Colonic mucosa (tissue), 4 donors: ENCODE data around the gene STK32B. TPM values are rescaled to one million over a fixed set of nuclear protein-coding genes. Genes with fewer than 3 reads are reported as not detected.
"Not testable (repeated sequence)": the region's sequence is repeated elsewhere in the genome, so short reads cannot be mapped to it uniquely, and the experiment has no call there.

Experiments used
- DNase-seq: peaks from one replicate; pipeline ENCODE4 v3.0.0-alpha.2; 2020
- H3K27ac ChIP-seq: fragments of 200-600 bp; one replicate; pipeline ENCODE4 v1.8.0; 2021
- H3K27me3 ChIP-seq: fragments of 200-600 bp; one replicate; pipeline ENCODE4 v1.8.0; 2021
- H3K36me3 ChIP-seq: fragments of 200-600 bp; one replicate; pipeline ENCODE4 v1.8.0; 2021
- H3K4me1 ChIP-seq: fragments of 200-600 bp; one replicate; pipeline ENCODE4 v1.8.0; 2021; ENCODE audit warnings: mild to moderate bottlenecking
- H3K4me3 ChIP-seq: fragments of 200-600 bp; one replicate; pipeline ENCODE4 v1.8.0; 2021
- H3K9ac ChIP-seq, 2 donors: one replicate each; pipeline ENCODE4 v1.7.0; 2013; ENCODE audit warnings: control low read depth in 2 of 2, low read depth in 2 of 2, low read length in 2 of 2
- H3K9me3 ChIP-seq: fragments of 200-600 bp; one replicate; pipeline ENCODE4 v1.8.0; 2021
- intact Hi-C: fragments of 100-400 bp; cut with DNase I; formaldehyde crosslinking; loops from one replicate; pipeline ENCODE4 v1.14.1; 2022
- total RNA-seq, 2 donors: library from RNA; stranded (reverse); fragmentation: NEBNext Ultra II Directional in 1 of 2; extraction: Animal tissue kit (Norgen Biotek cat#: 25700) in 1 of 2; gene quantifications; one replicate each; pipeline ENCODE4 v1.2.1, GENCODE V29; 2021
- TF ChIP-seq, protein P1 (sequence below): fragments of 200-600 bp; IDR thresholded peaks from one replicate; pipeline ENCODE4 v1.8.0; 2022; ENCODE audit warnings: antibody characterized with exemption, mild to moderate bottlenecking
- donor health status: healthy.
- donor health status: DM: no; HTN: no; CAD: no.
- donor health status: DM: no; HTN: no; CAD: no.

STK32B gene
- under 1 TPM; 0.64 to 0.82 TPM for total RNA-seq

DNA sequence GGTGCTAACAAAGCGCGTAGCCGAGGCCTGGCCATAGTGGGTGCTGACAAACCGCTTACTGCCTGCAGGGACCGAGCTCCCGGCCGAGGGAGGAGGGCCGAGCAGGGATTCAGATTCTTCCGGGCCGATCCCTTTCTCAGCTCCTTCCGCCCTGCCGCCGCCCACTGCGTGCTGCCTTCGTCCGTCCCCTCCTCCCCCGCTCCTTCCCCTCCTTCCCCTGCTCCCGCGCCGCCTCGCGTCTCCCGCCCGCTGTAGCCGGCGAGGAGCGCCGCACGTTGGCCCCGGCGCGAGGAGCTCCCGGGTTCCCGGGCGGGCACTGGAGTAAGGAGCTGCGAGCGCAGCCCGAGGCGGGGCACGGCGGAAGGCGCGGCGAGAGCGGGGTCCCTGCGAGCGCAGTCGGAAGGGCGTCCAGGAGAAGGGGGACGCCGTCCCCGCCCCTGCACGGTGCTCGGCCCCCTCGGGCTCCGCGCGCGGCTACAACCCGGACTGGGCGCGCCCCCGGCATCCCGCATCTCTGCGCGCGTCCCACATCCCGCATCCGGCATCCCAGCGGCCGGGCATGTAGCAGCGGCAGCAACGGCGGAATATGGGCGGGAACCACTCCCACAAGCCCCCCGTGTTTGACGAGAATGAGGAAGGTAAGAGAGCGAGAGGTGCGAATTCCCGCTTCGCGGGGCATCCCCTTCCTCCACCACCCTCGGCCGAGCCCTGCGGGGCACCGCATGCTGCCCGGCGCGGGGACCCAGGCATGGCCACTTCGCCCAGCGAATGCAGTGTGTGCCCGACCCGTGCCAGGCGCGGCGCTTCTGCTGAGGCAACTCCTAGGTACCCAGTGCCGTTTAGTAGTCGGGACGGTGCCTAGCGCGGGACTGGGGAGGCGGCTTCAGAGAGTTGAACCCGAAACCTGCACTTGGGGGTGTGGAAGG is at the start of gene STK32B:
Gene STK32B, plus strand, starts transcription at position 203 of the 926 bp plus-strand sequence.
- Histone ChIP-seq H3K9ac (peak within 1 kb of the TSS; percentile 19 to 56), H3K4me1 (no peaks in the 10 kb centered on the region), H3K9me3 (no peaks in the 10 kb centered on the region), H3K27me3 (peaks cover 22% of the 10 kb centered on the region), H3K27ac (no peak within 1 kb of the TSS), H3K36me3 (no peaks in the 10 kb centered on the region), H3K4me3 (peak within 1 kb of the TSS; percentile 31)
- TF ChIP-seq, protein P1, sequence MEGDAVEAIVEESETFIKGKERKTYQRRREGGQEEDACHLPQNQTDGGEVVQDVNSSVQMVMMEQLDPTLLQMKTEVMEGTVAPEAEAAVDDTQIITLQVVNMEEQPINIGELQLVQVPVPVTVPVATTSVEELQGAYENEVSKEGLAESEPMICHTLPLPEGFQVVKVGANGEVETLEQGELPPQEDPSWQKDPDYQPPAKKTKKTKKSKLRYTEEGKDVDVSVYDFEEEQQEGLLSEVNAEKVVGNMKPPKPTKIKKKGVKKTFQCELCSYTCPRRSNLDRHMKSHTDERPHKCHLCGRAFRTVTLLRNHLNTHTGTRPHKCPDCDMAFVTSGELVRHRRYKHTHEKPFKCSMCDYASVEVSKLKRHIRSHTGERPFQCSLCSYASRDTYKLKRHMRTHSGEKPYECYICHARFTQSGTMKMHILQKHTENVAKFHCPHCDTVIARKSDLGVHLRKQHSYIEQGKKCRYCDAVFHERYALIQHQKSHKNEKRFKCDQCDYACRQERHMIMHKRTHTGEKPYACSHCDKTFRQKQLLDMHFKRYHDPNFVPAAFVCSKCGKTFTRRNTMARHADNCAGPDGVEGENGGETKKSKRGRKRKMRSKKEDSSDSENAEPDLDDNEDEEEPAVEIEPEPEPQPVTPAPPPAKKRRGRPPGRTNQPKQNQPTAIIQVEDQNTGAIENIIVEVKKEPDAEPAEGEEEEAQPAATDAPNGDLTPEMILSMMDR = no peak
- intact Hi-C loops = loop anchor here (5.0 to 10.0 kb wide), 2 partner anchors 93 to 761 kb away; no protein-coding TSS in a partner anchor
- peak; percentile 43 for DNase-seq

DNA sequence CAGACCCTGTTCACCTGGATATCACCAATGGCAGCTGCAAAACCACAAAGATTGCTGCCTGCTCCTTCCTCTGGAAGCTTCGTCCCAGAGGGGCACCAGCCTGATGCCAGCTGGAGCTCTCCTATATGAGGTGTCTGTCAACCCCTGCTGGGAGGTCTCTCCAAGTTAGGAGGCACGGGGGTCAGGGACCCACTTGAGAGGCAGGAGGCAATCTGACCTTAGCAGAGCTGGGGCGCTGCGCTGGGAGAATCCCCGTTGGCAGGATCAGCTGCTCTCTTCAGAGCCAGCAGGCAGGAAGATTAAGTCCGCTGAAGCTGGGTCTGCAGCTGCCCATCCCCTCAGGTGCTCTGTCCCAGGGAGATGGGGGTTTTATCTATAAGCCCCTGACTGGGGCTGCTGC is 49.6 kb upstream of the STK32B start:
- H3K4me1 ChIP-seq, H3K27ac ChIP-seq, DNase-seq, intact Hi-C loops, H3K9me3 ChIP-seq, H3K36me3 ChIP-seq, H3K27me3 ChIP-seq, H3K4me3 ChIP-seq, H3K9ac ChIP-seq: not testable (repeated sequence)

DNA sequence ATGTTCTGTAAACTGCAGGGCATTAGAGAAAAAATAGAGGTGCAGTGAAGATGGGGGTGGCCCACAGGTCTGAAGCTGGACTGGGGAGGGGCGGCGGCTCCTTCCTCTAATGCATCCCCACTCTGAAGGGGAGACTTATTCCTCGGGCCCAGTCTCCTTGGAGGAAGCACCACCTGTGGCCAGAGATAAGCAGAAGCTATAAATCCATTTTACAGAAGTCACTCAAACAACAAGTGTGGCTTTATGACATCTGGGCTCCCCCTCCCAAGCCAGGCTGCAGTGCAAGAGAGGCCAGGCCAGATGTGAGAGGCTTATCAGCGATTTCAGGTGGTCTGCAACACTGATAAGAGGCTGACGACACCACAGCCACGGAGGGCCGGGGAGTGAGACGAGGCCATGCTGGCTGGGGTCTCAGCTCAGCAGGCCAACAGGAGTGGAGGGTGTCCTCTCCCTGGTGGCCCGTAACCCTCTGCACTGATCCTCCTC is 47.9 kb upstream of the STK32B start:
- no peaks in the 10 kb centered on the region for H3K27me3 ChIP-seq
- intact Hi-C loops = no loop called here
- DNase-seq = no peak

DNA sequence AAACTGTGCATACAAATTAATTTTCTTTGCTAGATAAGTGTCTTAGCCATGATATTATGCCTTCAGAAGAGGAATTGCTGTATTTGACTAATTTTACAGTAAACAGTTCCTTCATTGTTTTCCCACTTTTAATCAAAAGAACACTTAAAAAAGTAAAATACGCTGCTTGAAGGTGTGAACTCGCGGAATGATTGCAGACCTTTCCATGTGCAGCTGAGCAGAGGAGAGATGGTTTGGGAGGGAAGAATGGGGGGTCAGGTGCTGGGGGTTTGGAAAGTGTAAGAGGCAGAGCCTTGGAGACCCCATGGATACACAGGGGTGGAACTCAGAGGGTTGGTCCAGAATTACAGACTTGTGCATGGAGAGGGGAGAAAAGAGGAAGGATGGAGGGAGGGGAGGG is 47.4 kb upstream of the STK32B start:
- no peak for DNase-seq
- H3K4me1 ChIP-seq = no peaks in the 10 kb centered on the region
- no peak overlapping the region for H3K27ac ChIP-seq
- no peak overlapping the region for H3K9ac ChIP-seq
- no peak overlapping the region for H3K4me3 ChIP-seq
- H3K36me3 ChIP-seq = no peaks in the 10 kb centered on the region
- TF ChIP-seq, protein P1 = no peak
- H3K27me3 ChIP-seq = no peaks in the 10 kb centered on the region
- intact Hi-C loops = no loop called here
- no peaks in the 10 kb centered on the region for H3K9me3 ChIP-seq

More for the DNA sequence above, 47.9 kb upstream of the STK32B start:
- H3K36me3 ChIP-seq = no peaks in the 10 kb centered on the region
- no peaks in the 10 kb centered on the region for H3K4me1 ChIP-seq
- no peak overlapping the region for H3K4me3 ChIP-seq
- H3K27ac ChIP-seq = no peak overlapping the region
- TF ChIP-seq, protein P1 = no peak
- no peaks in the 10 kb centered on the region for H3K9me3 ChIP-seq
- no peak overlapping the region for H3K9ac ChIP-seq

DNA sequence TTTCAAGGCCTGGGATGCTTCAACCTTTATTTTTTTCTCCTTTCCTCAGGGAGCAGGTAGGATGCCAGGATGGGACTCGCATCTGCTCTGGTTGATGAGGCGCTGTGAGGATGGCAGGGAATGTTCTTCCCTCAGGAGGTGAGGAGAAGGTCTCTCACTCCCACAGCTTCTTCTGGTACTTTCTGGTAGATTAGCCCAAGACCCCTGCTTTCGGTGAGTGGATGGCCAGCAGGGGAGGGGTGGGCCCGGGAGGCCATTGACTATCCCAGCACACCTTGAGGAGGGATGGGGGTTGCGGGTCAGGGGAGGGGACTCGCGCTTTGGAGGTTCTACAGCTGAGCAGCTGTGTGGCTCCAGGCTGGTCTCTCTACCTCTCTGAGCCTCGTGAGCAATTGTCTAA is 46.8 kb upstream of the STK32B start:
- Histone ChIP-seq H3K36me3 (no peaks in the 10 kb centered on the region), H3K4me3 (no peak overlapping the region), H3K4me1 (no peaks in the 10 kb centered on the region), H3K9me3 (no peaks in the 10 kb centered on the region), H3K27me3 (no peaks in the 10 kb centered on the region), H3K9ac (no peak overlapping the region), H3K27ac (no peak overlapping the region)
- TF ChIP-seq, protein P1 = no peak
- DNase-seq = no peak
- intact Hi-C loops = no loop called here

DNA sequence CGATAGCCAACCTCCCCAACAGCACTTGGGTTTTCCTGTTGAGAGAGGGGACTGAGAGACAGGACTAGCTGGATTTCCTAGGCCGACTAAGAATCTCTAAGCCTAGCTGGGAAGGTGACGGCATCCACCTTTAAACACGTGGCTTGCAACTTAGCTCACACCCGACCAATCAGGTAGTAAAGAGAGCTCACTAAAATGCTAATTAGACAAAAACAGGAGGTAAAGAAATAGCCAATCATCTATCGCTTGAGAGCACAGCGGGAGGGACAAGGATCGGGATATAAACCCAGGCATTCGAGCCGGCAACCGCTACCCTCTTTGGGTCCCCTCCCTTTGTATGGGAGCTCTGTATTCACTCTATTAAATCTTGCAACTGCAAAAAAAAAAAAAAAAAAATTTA is 44.3 kb upstream of the STK32B start:
- H3K4me3 ChIP-seq, H3K36me3 ChIP-seq, H3K27ac ChIP-seq, H3K9ac ChIP-seq, DNase-seq, H3K27me3 ChIP-seq, H3K9me3 ChIP-seq, intact Hi-C loops, H3K4me1 ChIP-seq: not testable (repeated sequence)
